B cell (primary cell): ENCODE data around the gene PPM1M. TPM values are rescaled to one million over a fixed set of nuclear protein-coding genes. Genes with fewer than 3 reads are reported as not detected.

Experiments used
- ATAC-seq: fragments of 200-7000 bp; cut with Tn5 transposase; one replicate; pipeline ENCODE4 v1.10.0; 2021; ENCODE audit warnings: low read depth, mild to moderate bottlenecking, moderate number of reproducible peaks, moderate library complexity
- CTCF ChIA-PET: fragments of 350-600 bp; sonication (Branson Sonifier 250); formaldehyde crosslinking; loops from one replicate; lab custom pipeline; 2021; ENCODE audit warnings: antibody characterized with exemption, inconsistent platforms; lab: Charles Lee
- POLR2A ChIA-PET: fragments of 350-600 bp; sonication (Branson Sonifier 250); formaldehyde crosslinking; loops from one replicate; lab custom pipeline; 2021; ENCODE audit warnings: antibody characterized with exemption; lab: Charles Lee
- DNase-seq: peaks from one replicate; pipeline ENCODE4 v3.0.0; 2013
- H2AFZ ChIP-seq: 2 replicates; pipeline ENCODE4 v1.6.1; 2012; ENCODE audit warnings: mild to moderate bottlenecking, low read depth, low read length; ENCODE audit not compliant: insufficient read depth, poor library complexity, severe bottlenecking
- H3K27ac ChIP-seq, 2 donors: 1 replicate in 1 of 2; 2 replicates in 1 of 2; pipeline ENCODE4 v1.5.1; 2012 to 2013; ENCODE audit warnings: low read length in 2 of 2, mild to moderate bottlenecking in 2 of 2, moderate library complexity in 1 of 2
- H3K27me3 ChIP-seq, 4 experiments: fragments of 200-600 bp in 1 of 4; sonication (generic) in 1 of 4; replicated peaks in 1 of 4; 1 replicate in 2 of 4; 2 replicates in 2 of 4; pipeline versions ENCODE4 v1.6.1 to v1.7.0; 2013 to 2016; ENCODE audit warnings: low read length in 3 of 4, mild to moderate bottlenecking in 2 of 4, mixed read lengths in 1 of 4, moderate library complexity in 1 of 4; ENCODE audit not compliant: insufficient read depth in 4 of 4, control insufficient read depth in 3 of 4; ENCODE audit errors: control extremely low read depth in 1 of 4
- H3K36me3 ChIP-seq, 2 experiments: replicated peaks in 1 of 2; 1 replicate in 1 of 2; 2 replicates in 1 of 2; pipeline versions ENCODE4 v1.6.1 to v1.7.1; 2013; ENCODE audit warnings: low read length in 1 of 2; ENCODE audit not compliant: insufficient read depth in 2 of 2, control insufficient read depth in 1 of 2; ENCODE audit errors: control extremely low read depth in 1 of 2, extremely low read depth in 1 of 2
- H3K4me1 ChIP-seq, 2 donors: fragments of 200-600 bp in 1 of 2; sonication (generic) in 1 of 2; 1 replicate in 1 of 2; 2 replicates in 1 of 2; pipeline versions ENCODE4 v1.5.1 to v1.6.1; 2013 to 2017; ENCODE audit warnings: low read length in 2 of 2; ENCODE audit not compliant: control insufficient read depth in 2 of 2, insufficient read depth in 2 of 2
- H3K4me2 ChIP-seq: replicated peaks from 2 replicates; pipeline ENCODE3; 2012; ENCODE audit warnings: mild to moderate bottlenecking, low read depth, low read length; ENCODE audit not compliant: poor library complexity, severe bottlenecking
- H3K4me3 ChIP-seq, 5 experiments: fragments of 200-600 bp in 1 of 5; sonication (generic) in 1 of 5; 1 replicate in 3 of 5; 2 replicates in 2 of 5; pipeline versions ENCODE4 v1.5.1 to v1.7.0; 2011 to 2016; ENCODE audit warnings: low read length in 4 of 5, mild to moderate bottlenecking in 4 of 5, low read depth in 2 of 5, control low read depth in 1 of 5, moderate library complexity in 1 of 5; ENCODE audit not compliant: insufficient read depth in 1 of 5; ENCODE audit errors: control extremely low read depth in 1 of 5, extremely low read depth in 1 of 5
- H3K79me2 ChIP-seq: fragments of 200-600 bp; sonication (generic); one replicate; pipeline ENCODE4 v1.6.0; 2016; ENCODE audit warnings: low read length; ENCODE audit not compliant: control insufficient read depth, insufficient read depth
- H3K9ac ChIP-seq: fragments of 200-600 bp; sonication (generic); 2 replicates; pipeline ENCODE4 v1.6.1; 2017; ENCODE audit warnings: mild to moderate bottlenecking, low read length, moderate library complexity
- H3K9me3 ChIP-seq, 3 donors: one replicate each; pipeline versions ENCODE4 v1.6.1 to v1.7.1; 2013; ENCODE audit warnings: low read length in 2 of 3; ENCODE audit not compliant: control insufficient read depth in 2 of 3, insufficient read depth in 1 of 3; ENCODE audit errors: control extremely low read depth in 1 of 3
- H4K20me1 ChIP-seq: 2 replicates; pipeline ENCODE4 v1.6.0; 2012; ENCODE audit warnings: mild to moderate bottlenecking, low read length; ENCODE audit not compliant: insufficient read depth, control insufficient read depth, poor library complexity, severe bottlenecking
- H3K27ac Mint-ChIP-seq: one replicate; pipeline ENCODE4 v1.8.0; 2021; ENCODE audit warnings: mixed read lengths
- H3K27me3 Mint-ChIP-seq: one replicate; pipeline ENCODE4 v1.8.0; 2021; ENCODE audit warnings: mixed read lengths
- H3K4me1 Mint-ChIP-seq: one replicate; pipeline ENCODE4 v1.8.0; 2021; ENCODE audit warnings: mixed read lengths
- H3K4me3 Mint-ChIP-seq: one replicate; pipeline ENCODE4 v1.8.0; 2021; ENCODE audit warnings: mixed read lengths
- H3K9me3 Mint-ChIP-seq: one replicate; pipeline ENCODE4 v1.8.0; 2022; ENCODE audit warnings: mixed read lengths; ENCODE audit not compliant: insufficient read depth
- CTCF ChIP-seq: fragments of 200-600 bp; IDR thresholded peaks from one replicate; pipeline ENCODE4 v1.8.0; 2022; ENCODE audit warnings: antibody characterized with exemption, mild to moderate bottlenecking
- EZH2 ChIP-seq: IDR thresholded peaks from 2 replicates; pipeline ENCODE4 v1.6.1; 2012; ENCODE audit warnings: borderline replicate concordance, low read depth, mild to moderate bottlenecking, moderate library complexity, low read length; ENCODE audit not compliant: insufficient read depth, poor library complexity, severe bottlenecking
- WGBS: methylation state at CpG from one replicate; pipeline ENCODE4 v1.1.5; 2013; ENCODE audit warnings: missing lambda C conversion rate; ENCODE audit not compliant: insufficient coverage; 5-methylcytosine and 5-hydroxymethylcytosine counted together
- intact Hi-C: fragments of 100-400 bp; cut with micrococcal nuclease; formaldehyde crosslinking; loops from one replicate; pipeline ENCODE4 v1.10.0; 2022
- polyA plus RNA-seq: library from polyadenylated mRNA; depleted of rRNA; stranded (reverse); fragments of >200 nt; gene quantifications from 2 replicates; pipeline ENCODE4 v1.2.3, GENCODE V29; 2012
- total RNA-seq, 2 donors: library from RNA; stranded (reverse); fragments of 120-200 nt in 1 of 2; gene quantifications; 1 replicate in 1 of 2; 2 replicates in 1 of 2; pipeline versions ENCODE4 v1.2.3 to v1.2.4, GENCODE V29; 2013 to 2022

PPM1M gene
- total and polyA plus RNA-seq, 2 donors (not counting 1 experiment from before 2014, with no cell fraction given) = 45.0 to 65.2 TPM

- H3K4me3 ChIP-seq = peak overlapping the region; percentile 67 to 94 (median 77)
- H3K9me3 ChIP-seq = no peaks in the 10 kb centered on the region
- TF ChIP-seq CTCF = peak; percentile 42
- no peak for TF ChIP-seq EZH2
- H3K27ac ChIP-seq = peak overlapping the region; percentile 83 to 87
- ChIA-PET POLR2A (interaction anchor here (0.7 to 5.0 kb wide), 15 partner anchors 10 to 282 kb away, joined by 3 to 52 read pairs (median 4); partner anchors contain the start of genes GLYCTK, RPL29, TLR9 and TWF2), CTCF (interaction anchor here (0.7 to 17.5 kb wide), 17 partner anchors 12 to 169 kb away, joined by 3 to 265 read pairs (median 6); partner anchors contain the start of genes GLYCTK, PPM1M, TLR9 and TWF2)
- intact Hi-C loops = loop anchor here (1.0 to 5.0 kb wide), 10 partner anchors 9 to 281 kb away; partner anchors contain the start of genes DUSP7, GLYCTK, POC1A and PPM1M
- peaks cover 68% of the 10 kb centered on the region for H3K79me2 ChIP-seq
- peak overlapping the region; percentile 79 for H3K4me2 ChIP-seq
- DNase-seq (no peak), ATAC-seq (peak; percentile 73)
- WGBS = under 1% methylated on average over 53 of the region's 54 CpGs
- peaks cover 36% of the 10 kb centered on the region for H4K20me1 ChIP-seq
- peak overlapping the region; percentile 80 for H3K9ac ChIP-seq
- peaks cover 35 to 52% of the 10 kb centered on the region in 2 donors for H3K4me1 ChIP-seq
- H3K9me3 Mint-ChIP-seq = no peaks in the 10 kb centered on the region
- peak overlapping the region; percentile 78 for H2AFZ ChIP-seq
- no peaks in the 10 kb centered on the region for H3K27me3 ChIP-seq
- no peaks in the 10 kb centered on the region for H3K27me3 Mint-ChIP-seq
- H3K36me3 ChIP-seq = peaks cover 0 to 15% of the 10 kb centered on the region in 2 experiments
- peaks cover 50% of the 10 kb centered on the region for H3K4me1 Mint-ChIP-seq
- peak overlapping the region; percentile 95 for H3K4me3 Mint-ChIP-seq
- H3K27ac Mint-ChIP-seq = peak overlapping the region; percentile 100
Measured at GRCh38 chr3:52277972-52278509, 32.5 kb downstream of the PPM1M start.
